Neural cell (in vitro differentiated cells): Measurements from ENCODE around the gene PAGE4.

Experiments
- EZH2 ChIP-seq: fragments of 200-600, 300-800 bp; shearing (Covaris generic), sonication (generic); IDR thresholded peaks from 2 replicates; pipeline ENCODE4 v1.6.1; 2014; ENCODE audit warnings: antibody characterized with exemption, low read length, borderline replicate concordance, mild to moderate bottlenecking; ENCODE audit not compliant: insufficient read depth, poor library complexity, severe bottlenecking
- RAD21 ChIP-seq: fragments of 450-650 bp; conservative IDR thresholded peaks from 2 replicates; pipeline ENCODE4 v1.6.1; 2014; ENCODE audit warnings: antibody characterized with exemption, mild to moderate bottlenecking, moderate library complexity
- TF ChIP-seq, protein P1 (sequence below): fragments of 450-650 bp; IDR thresholded peaks from 2 replicates; pipeline ENCODE4 v1.5.1; 2014; ENCODE audit warnings: antibody characterized with exemption, mild to moderate bottlenecking, moderate library complexity; ENCODE audit not compliant: poor library complexity, severe bottlenecking

DNA sequence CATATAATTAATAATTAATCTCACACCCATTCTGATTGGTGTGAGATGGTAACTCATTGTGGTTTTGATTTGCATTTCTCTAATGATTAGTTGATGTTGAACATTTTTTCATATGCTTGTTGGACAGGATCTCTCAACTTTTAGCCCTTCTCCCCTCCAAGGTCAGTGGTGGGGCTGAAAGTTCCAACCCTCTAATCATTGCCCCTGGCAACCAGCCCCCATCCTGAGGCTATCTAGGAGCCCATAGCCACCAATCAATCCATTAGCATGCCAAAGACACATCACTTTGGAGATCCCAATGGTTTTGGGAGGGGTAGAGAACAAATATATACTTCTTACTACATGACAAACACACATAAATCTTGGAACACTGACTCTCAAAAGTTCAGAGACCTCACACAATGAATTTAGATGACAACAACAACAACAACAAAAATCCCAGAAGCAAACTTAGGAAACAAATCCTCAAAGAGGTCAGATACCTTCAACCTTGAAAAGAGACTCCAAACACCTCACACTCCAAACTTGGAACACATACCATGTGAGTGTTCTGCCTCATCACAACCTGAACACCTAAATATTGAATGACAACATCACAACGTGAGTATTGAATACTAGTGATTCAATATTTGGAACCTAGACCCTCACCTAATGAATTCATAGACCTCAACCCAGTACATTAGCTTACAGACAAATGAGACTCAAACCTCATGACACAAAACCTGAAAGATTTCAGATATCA lies 19.0 kb upstream of the PAGE4 start:
- TF ChIP-seq, protein P1, sequence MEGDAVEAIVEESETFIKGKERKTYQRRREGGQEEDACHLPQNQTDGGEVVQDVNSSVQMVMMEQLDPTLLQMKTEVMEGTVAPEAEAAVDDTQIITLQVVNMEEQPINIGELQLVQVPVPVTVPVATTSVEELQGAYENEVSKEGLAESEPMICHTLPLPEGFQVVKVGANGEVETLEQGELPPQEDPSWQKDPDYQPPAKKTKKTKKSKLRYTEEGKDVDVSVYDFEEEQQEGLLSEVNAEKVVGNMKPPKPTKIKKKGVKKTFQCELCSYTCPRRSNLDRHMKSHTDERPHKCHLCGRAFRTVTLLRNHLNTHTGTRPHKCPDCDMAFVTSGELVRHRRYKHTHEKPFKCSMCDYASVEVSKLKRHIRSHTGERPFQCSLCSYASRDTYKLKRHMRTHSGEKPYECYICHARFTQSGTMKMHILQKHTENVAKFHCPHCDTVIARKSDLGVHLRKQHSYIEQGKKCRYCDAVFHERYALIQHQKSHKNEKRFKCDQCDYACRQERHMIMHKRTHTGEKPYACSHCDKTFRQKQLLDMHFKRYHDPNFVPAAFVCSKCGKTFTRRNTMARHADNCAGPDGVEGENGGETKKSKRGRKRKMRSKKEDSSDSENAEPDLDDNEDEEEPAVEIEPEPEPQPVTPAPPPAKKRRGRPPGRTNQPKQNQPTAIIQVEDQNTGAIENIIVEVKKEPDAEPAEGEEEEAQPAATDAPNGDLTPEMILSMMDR = no peak
- TF ChIP-seq EZH2 (no peak), RAD21 (no peak)
